ENCODE measurements around the gene LYZL6. TPM values are rescaled to one million over a fixed set of nuclear protein-coding genes. Genes with fewer than 3 reads are reported as not detected.

LYZL6 gene
- total and polyA plus RNA-seq, 8 donors: not detected

DNA sequence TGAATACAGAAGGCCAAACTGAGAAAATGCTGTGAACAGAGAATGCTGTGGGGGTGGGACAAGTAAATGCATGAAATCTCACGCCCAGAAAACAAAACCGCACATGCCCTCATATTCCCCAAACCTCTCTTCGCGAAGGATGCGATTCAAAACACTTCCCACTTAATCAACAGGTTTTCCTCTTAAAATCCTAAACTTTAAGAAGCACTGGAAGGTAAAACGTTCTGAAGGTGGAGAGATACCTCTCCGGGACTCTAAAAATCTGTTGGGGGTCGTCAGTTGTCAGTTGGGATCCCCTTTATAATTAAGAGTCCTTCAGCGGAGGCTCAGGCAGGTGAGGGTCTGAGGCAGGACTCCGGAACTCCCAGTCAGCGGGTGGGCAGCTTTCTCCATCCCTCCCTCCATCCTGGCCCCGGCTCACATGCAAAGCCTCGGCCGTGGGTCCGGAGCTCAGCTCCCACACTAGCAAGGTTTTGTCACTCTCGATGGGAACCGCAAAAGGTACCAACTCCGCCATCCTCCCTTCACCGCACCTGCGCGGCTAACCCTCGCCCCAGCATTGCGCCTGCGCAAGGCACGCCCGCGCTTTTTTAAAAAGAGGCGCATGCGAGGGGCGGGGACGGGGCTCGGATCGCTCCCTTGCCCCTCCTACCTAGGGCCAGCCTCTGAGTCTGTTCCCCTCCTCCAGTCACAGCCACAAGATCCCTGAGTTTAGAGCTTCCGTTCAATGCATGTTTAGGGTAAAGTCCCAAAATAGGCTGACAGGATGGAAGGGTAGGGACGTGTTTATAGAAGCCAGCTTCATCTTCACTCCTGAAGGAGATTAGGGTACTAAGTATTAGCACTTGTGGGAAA is 13.1 kb downstream of the LYZL6 start, which contains the start of gene RDM1:
RDM1 (minus strand) TSS at position 563 of the 855 bp plus-strand sequence; CDS start at position 517, 46 bp downstream.
- TF ChIP-seq, protein P1, sequence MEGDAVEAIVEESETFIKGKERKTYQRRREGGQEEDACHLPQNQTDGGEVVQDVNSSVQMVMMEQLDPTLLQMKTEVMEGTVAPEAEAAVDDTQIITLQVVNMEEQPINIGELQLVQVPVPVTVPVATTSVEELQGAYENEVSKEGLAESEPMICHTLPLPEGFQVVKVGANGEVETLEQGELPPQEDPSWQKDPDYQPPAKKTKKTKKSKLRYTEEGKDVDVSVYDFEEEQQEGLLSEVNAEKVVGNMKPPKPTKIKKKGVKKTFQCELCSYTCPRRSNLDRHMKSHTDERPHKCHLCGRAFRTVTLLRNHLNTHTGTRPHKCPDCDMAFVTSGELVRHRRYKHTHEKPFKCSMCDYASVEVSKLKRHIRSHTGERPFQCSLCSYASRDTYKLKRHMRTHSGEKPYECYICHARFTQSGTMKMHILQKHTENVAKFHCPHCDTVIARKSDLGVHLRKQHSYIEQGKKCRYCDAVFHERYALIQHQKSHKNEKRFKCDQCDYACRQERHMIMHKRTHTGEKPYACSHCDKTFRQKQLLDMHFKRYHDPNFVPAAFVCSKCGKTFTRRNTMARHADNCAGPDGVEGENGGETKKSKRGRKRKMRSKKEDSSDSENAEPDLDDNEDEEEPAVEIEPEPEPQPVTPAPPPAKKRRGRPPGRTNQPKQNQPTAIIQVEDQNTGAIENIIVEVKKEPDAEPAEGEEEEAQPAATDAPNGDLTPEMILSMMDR (IDR thresholded peaks at IDR 0.05): no peak
- intact Hi-C loops (cut with DNase I): no loop called here
- no peaks in the 10 kb centered on the region for H3K27me3 ChIP-seq
- no peak within 1 kb of the TSS for H3K27ac ChIP-seq
- H3K36me3 ChIP-seq: no peaks in the 10 kb centered on the region
- H3K4me1 ChIP-seq: peaks cover 0 to 4% (median 0%) of the 10 kb centered on the region in 3 donors
- ATAC-seq: peak; percentile 64 to 96 (median 84)
- no peak for FAIRE-seq
- no peaks in the 10 kb centered on the region for H3K9me3 ChIP-seq
- peak within 1 kb of the TSS in 3 of 4 donors; percentile 22 to 43 (median 26) for H3K4me3 ChIP-seq
- 2 to 3% methylated on average over 35 of the region's 35 CpGs for WGBS, 2 donors
- DNase-seq: peak; percentile 15 to 75 (median 43)

DNA sequence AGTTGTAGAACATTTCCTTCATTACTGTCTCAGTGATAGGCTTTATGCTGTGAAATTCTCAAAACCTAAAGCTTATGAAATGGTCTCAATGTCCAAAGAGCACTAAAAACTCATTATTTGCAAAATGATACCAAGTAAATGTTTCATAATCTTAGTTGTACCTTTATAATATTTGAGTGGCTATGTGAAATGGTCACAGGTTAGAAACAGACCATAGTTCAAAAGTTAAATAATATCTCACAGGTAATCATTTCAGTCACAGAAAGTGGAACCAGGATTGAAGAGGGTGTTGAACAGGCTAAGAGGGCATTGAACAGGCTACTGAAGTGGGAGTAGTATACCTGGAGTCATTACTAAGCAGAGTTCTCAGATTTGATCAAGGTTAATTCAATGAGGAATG is 15.8 kb downstream of the LYZL6 start:
- FAIRE-seq (no peak), ATAC-seq (no peak), DNase-seq (no peak)
- Histone ChIP-seq H3K4me3 (no peak overlapping the region), H3K9me3 (no peaks in the 10 kb centered on the region), H3K4me1 (peaks cover 0 to 4% (median 0%) of the 10 kb centered on the region in 3 donors), H3K27ac (no peak overlapping the region), H3K36me3 (no peaks in the 10 kb centered on the region), H3K27me3 (no peaks in the 10 kb centered on the region)
- TF ChIP-seq, protein P1 (IDR thresholded peaks at IDR 0.05): no peak
- intact Hi-C loops (cut with DNase I): no loop called here

DNA sequence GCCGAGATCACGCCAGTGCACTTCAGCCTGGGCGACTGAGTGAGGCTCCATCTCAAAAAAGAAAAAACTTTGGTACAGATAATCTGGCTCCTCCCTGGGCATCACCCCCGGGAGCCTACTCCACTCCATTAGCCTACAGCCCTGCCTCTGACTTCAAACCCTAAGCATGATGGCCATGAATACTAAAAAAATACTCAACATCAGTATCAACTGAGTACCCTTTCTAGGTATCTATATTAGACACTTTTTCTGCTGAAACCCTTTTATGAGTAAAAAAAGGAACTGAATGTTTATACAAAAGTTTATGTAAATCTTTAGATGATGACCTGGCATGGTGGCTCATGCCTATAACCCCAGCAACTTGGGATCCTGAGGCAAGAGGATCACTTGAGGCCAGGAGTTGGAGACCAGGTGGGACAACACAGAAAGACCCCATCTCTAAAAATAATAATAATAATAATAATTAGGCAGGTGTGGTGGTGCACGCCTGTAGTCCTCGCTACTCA is 19.9 kb downstream of the LYZL6 start:
- Histone ChIP-seq H3K4me3 (no peak overlapping the region), H3K27me3 (no peaks in the 10 kb centered on the region), H3K36me3 (no peaks in the 10 kb centered on the region), H3K27ac (no peak overlapping the region), H3K4me1 (no peaks in the 10 kb centered on the region), H3K9me3 (no peaks in the 10 kb centered on the region)
- FAIRE-seq: no peak
- no peak for DNase-seq
- 94 to 99% methylated on average over 6 of the region's 6 CpGs for WGBS, 2 donors
- intact Hi-C loops (cut with DNase I): no loop called here
- ATAC-seq: no peak
- TF ChIP-seq, protein P1 (IDR thresholded peaks at IDR 0.05): no peak

DNA sequence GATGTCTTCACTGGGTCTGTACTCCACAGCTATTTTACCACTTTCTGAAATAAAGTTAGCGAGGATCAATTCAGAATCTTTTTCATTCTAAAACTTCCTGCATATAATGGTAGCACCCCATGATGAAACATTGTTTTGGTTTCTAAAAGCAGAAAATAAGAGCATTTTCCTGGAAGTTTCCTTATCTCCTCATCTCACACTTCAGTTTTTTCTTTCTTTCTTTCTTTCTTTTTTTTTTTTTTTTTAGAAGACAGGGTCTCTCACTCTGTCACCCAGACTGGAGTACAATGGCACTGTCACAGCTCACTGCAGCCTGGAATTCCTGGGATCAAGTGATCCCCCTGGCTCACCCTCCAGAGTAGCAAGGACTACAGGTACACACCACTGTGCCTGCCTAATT is 23.3 kb downstream of the LYZL6 start:
- WGBS, 2 donors: 90 to 97% methylated on average over 1 of the region's 1 CpG

More for the DNA sequence above, 23.3 kb downstream of the LYZL6 start:
- ATAC-seq (no peak), FAIRE-seq (no peak), DNase-seq (no peak)
- intact Hi-C loops (cut with DNase I): no loop called here
- TF ChIP-seq, protein P1 (IDR thresholded peaks at IDR 0.05): no peak
- no peaks in the 10 kb centered on the region for H3K36me3 ChIP-seq
- no peak overlapping the region for H3K27ac ChIP-seq
- H3K9me3 ChIP-seq: no peaks in the 10 kb centered on the region
- H3K27me3 ChIP-seq: no peaks in the 10 kb centered on the region
- H3K4me1 ChIP-seq: no peaks in the 10 kb centered on the region
- H3K4me3 ChIP-seq: no peak overlapping the region
